BLaER1 treated with 17β-estradiol and CSF1 and Interleukin-3, amounts not matched to agents 10 nM and 100 nM (cell line): ENCODE results near the gene KCNMB2.
A peak's percentile ranks its signal among the peaks of the same experiment; 100 is the strongest.
"Not testable (repeated sequence)": the region's sequence is repeated elsewhere in the genome, so short reads cannot be mapped to it uniquely, and the experiment has no call there.

ENCODE experiments used
- H3K27ac ChIP-seq, 11 experiments: shearing (Covaris generic); formaldehyde crosslinking; 2 replicates each; pipeline ENCODE4 v1.8.1; 2022
- H3K27me3 ChIP-seq, 11 experiments: shearing (Covaris generic); formaldehyde crosslinking; 2 replicates each; pipeline ENCODE4 v1.8.1; 2022
- H3K36me3 ChIP-seq, 11 experiments: shearing (Covaris generic); formaldehyde crosslinking; 2 replicates each; pipeline ENCODE4 v1.8.1; 2022
- H3K4me1 ChIP-seq, 10 experiments: shearing (Covaris generic); formaldehyde crosslinking; 2 replicates each; pipeline ENCODE4 v1.8.1; 2022
- H3K4me2 ChIP-seq, 11 experiments: shearing (Covaris generic); formaldehyde crosslinking; 2 replicates each; pipeline ENCODE4 v1.8.1; 2022
- H3K4me3 ChIP-seq, 10 experiments: shearing (Covaris generic); formaldehyde crosslinking; 2 replicates each; pipeline ENCODE4 v1.8.1; 2022
- H3K9ac ChIP-seq, 11 experiments: shearing (Covaris generic); formaldehyde crosslinking; 2 replicates each; pipeline ENCODE4 v1.8.1; 2022
- H3K9me3 ChIP-seq, 11 experiments: shearing (Covaris generic); formaldehyde crosslinking; replicated peaks in 1 of 11; 2 replicates each; pipeline ENCODE4 v1.8.1; 2022
- H4K20me1 ChIP-seq, 11 experiments: shearing (Covaris generic); formaldehyde crosslinking; 2 replicates each; pipeline ENCODE4 v1.8.1; 2022
- Cebpa-rat ChIP-seq, 11 experiments: shearing (Covaris generic); IDR thresholded peaks; 2 replicates each; pipeline ENCODE4 v1.8.1; 2022

Gene KCNMB2

GRCh38 chr3:178505832-178506231, 30.4 kb upstream of the KCNMB2 start:
- no peak for TF ChIP-seq Cebpa-rat (IDR thresholded peaks at IDR 0.05)
- Histone ChIP-seq H3K27me3 (no peaks in the 10 kb centered on the region), H3K4me2 (no peak overlapping the region)

GRCh38 chr3:178507507-178508442, 28.5 kb upstream of the KCNMB2 start:
- Histone ChIP-seq H3K9me3 (no peaks in the 10 kb centered on the region), H3K27ac (no peak overlapping the region), H3K4me2 (no peak overlapping the region), H3K27me3 (no peaks in the 10 kb centered on the region), H3K4me3 (no peak overlapping the region), H3K9ac (no peak overlapping the region), H4K20me1 (no peaks in the 10 kb centered on the region), H3K4me1 (peaks cover 0 to 9% (median 2%) of the 10 kb centered on the region in 10 experiments; a peak in 5 of 20 replicates), H3K36me3 (no peaks in the 10 kb centered on the region)
- no peak for TF ChIP-seq Cebpa-rat (IDR thresholded peaks at IDR 0.05)

More at GRCh38 chr3:178505832-178506231, 30.4 kb upstream of the KCNMB2 start:
- H3K36me3 ChIP-seq, result no peaks in the 10 kb centered on the region
- no peak overlapping the region for H3K4me3 ChIP-seq
- no peaks in the 10 kb centered on the region for H3K4me1 ChIP-seq
- H3K9me3 ChIP-seq, result no peaks in the 10 kb centered on the region
- no peaks in the 10 kb centered on the region for H4K20me1 ChIP-seq
- no peak overlapping the region for H3K27ac ChIP-seq
- H3K9ac ChIP-seq, result no peak overlapping the region

- Histone ChIP-seq H3K4me2 (no peak overlapping the region), H3K4me1 (peaks cover 0 to 15% (median 7%) of the 10 kb centered on the region in 10 experiments; a peak in 9 of 20 replicates), H3K9ac (no peak overlapping the region), H3K4me3 (no peak overlapping the region), H3K36me3 (no peaks in the 10 kb centered on the region), H3K9me3 (no peaks in the 10 kb centered on the region), H3K27ac (no peak overlapping the region), H3K27me3 (no peaks in the 10 kb centered on the region), H4K20me1 (no peaks in the 10 kb centered on the region)
- TF ChIP-seq Cebpa-rat (IDR thresholded peaks at IDR 0.05), result no peak
These were observed 27.8 kb upstream of the KCNMB2 start for GRCh38 chr3:178508443-178508825.

GRCh38 chr3:178510496-178510895, 25.7 kb upstream of the KCNMB2 start:
- Histone ChIP-seq H3K9me3 (no peaks in the 10 kb centered on the region), H4K20me1 (no peaks in the 10 kb centered on the region), H3K4me1 (peaks cover 0 to 29% (median 14%) of the 10 kb centered on the region in 10 experiments; a peak in 9 of 20 replicates), H3K27me3 (no peaks in the 10 kb centered on the region), H3K4me2 (no peak overlapping the region), H3K4me3 (no peak overlapping the region), H3K9ac (no peak overlapping the region), H3K27ac (no peak overlapping the region), H3K36me3 (no peaks in the 10 kb centered on the region)
- TF ChIP-seq Cebpa-rat (IDR thresholded peaks at IDR 0.05), result no peak

GRCh38 chr3:178512647-178513046, 23.6 kb upstream of the KCNMB2 start:
- H3K9ac ChIP-seq, result no peak overlapping the region
- no peaks in the 10 kb centered on the region for H3K9me3 ChIP-seq
- H3K4me2 ChIP-seq, result peak overlapping the region in 3 of 11 experiments; percentile 5 to 58 (median 16); a peak in 5 of 22 replicates
- no peak overlapping the region for H3K4me3 ChIP-seq
- TF ChIP-seq Cebpa-rat (IDR thresholded peaks at IDR 0.05), result no peak
- peaks cover 0 to 29% (median 14%) of the 10 kb centered on the region in 10 experiments; a peak in 9 of 20 replicates for H3K4me1 ChIP-seq
- no peaks in the 10 kb centered on the region for H3K36me3 ChIP-seq
- no peak overlapping the region for H3K27ac ChIP-seq
- no peaks in the 10 kb centered on the region for H4K20me1 ChIP-seq
- no peaks in the 10 kb centered on the region for H3K27me3 ChIP-seq

GRCh38 chr3:178513546-178514380, 22.5 kb upstream of the KCNMB2 start:
- TF ChIP-seq Cebpa-rat (IDR thresholded peaks at IDR 0.05), result no peak
- Histone ChIP-seq H3K9me3 (no peaks in the 10 kb centered on the region), H3K27ac (no peak overlapping the region), H3K27me3 (no peaks in the 10 kb centered on the region), H4K20me1 (no peaks in the 10 kb centered on the region), H3K4me2 (peak overlapping the region in 8 of 11 experiments; percentile 4 to 58 (median 42); a peak in 11 of 22 replicates), H3K9ac (no peak overlapping the region), H3K4me1 (peaks cover 0 to 29% (median 14%) of the 10 kb centered on the region in 10 experiments; a peak in 9 of 20 replicates), H3K4me3 (no peak overlapping the region), H3K36me3 (no peaks in the 10 kb centered on the region)

GRCh38 chr3:178514401-178514800, 21.8 kb upstream of the KCNMB2 start:
- no peak for TF ChIP-seq Cebpa-rat (IDR thresholded peaks at IDR 0.05)
- H4K20me1 ChIP-seq, result no peaks in the 10 kb centered on the region
- H3K36me3 ChIP-seq, result no peaks in the 10 kb centered on the region
- H3K9me3 ChIP-seq, result no peaks in the 10 kb centered on the region
- H3K9ac ChIP-seq, result no peak overlapping the region
- H3K27ac ChIP-seq, result no peak overlapping the region
- no peaks in the 10 kb centered on the region for H3K27me3 ChIP-seq
- H3K4me1 ChIP-seq, result peaks cover 0 to 29% (median 14%) of the 10 kb centered on the region in 10 experiments; a peak in 9 of 20 replicates
- peak overlapping the region in 2 of 11 experiments; percentile 10 to 48; a peak in 4 of 22 replicates for H3K4me2 ChIP-seq
- H3K4me3 ChIP-seq, result no peak overlapping the region

- H4K20me1 ChIP-seq, H3K36me3 ChIP-seq, H3K9me3 ChIP-seq, H3K4me3 ChIP-seq, H3K27me3 ChIP-seq, H3K9ac ChIP-seq, H3K27ac ChIP-seq: not testable (repeated sequence)
- Histone ChIP-seq H3K4me2 (peak overlapping the region in 1 of 11 experiments; percentile 3; a peak in 1 of 22 replicates), H3K4me1 (peaks cover 0 to 29% (median 14%) of the 10 kb centered on the region in 10 experiments; a peak in 9 of 20 replicates)
These were observed 21.0 kb upstream of the KCNMB2 start for GRCh38 chr3:178515076-178515744.
